Measurements from ENCODE around the gene ZC3HAV1L.

- TF ChIP-seq POLR2AphosphoS5 (IDR thresholded peaks at IDR 0.05; ENCODE audit: low read depth, low read length) (no peak), CTCF (IDR thresholded peaks at IDR 0.05) (no peak), TCF7L2 (IDR thresholded peaks at IDR 0.05; ENCODE audit: low read depth, low read length) (no peak)
Measured at GRCh38 chr7:138987686-138988085, 48.2 kb downstream of the ZC3HAV1L start.
